Right renal pelvis (tissue), 4 donors: ENCODE data around the gene ERG. TPM values are rescaled to one million over a fixed set of nuclear protein-coding genes. Genes with fewer than 3 reads are reported as not detected.

Experiments used
- DNase-seq, 4 donors: peaks; one replicate each; pipeline ENCODE4 v3.0.0-alpha.2; 2013; ENCODE audit warnings: low read depth in 4 of 4, low spot score in 3 of 4, missing footprints in 1 of 4
- polyA plus RNA-seq, 4 donors: library from polyadenylated mRNA; unstranded; fragments of 120-200 nt; gene quantifications; one replicate each; pipeline ENCODE4 v1.2.1, GENCODE V29; 2013; ENCODE audit not compliant: insufficient read length in 4 of 4

ERG gene
- polyA plus RNA-seq, 4 donors, result 20.3 to 26.6 (median 22.1) TPM

DNA sequence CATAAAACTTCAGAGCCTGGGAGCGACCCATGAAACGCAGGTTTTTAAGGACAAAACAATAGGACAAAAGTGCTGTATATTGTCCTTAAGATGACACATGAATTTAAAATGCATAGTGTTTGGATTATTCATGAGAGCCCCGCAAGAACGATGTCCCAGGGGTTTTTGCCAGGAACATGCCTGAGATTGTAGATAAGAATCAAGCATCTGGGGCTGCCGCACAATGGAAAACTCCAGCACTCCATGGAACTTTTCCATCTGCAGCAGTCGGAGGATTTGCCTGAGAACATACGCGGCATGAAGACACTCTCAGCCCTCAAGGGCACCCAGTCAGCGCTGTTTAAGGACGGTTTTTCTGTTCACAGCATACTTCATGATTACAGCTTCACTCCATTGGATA, 5.3 kb upstream of the ERG start:
- no peak for DNase-seq

DNA sequence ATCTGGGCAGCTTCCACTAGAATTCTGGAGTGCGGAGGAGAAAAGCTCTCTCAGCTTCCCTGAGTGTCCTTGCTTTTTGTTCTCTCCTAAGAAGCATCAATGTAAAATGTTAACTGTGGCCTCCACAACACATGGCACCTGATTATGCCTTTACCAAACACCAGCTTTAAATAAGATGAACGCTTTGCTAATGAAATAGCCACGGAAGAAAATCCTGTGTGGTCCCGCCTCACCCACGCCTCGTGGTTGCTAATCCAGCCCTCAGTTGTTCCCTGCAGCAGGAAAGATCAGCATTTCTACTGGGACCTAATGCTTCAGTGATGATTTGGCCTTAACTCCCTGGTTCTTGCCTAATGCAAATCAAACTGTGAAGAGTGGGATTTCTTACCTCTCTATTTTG, 1.8 kb upstream of the ERG start:
- DNase-seq, result no peak

DNA sequence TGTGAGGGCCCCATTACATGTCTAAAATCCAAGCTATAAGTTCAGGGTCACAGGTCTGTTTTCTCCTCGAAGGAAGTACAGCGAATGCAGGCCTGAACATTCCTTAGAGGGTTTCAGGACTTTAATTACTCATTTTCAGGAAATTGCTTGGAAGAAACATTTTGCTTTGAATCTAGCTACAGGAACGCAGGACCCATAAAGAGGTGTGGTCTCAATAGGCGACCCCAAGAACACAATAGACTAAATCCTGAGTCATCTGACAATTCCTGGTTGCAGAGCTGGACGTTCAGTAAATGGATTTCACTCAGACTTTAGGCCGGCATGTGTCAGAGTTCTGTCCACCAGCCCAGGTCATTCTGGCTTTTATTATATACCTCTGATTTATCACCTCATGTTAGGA, 1.0 kb upstream of the ERG start:
- no peak for DNase-seq

DNA sequence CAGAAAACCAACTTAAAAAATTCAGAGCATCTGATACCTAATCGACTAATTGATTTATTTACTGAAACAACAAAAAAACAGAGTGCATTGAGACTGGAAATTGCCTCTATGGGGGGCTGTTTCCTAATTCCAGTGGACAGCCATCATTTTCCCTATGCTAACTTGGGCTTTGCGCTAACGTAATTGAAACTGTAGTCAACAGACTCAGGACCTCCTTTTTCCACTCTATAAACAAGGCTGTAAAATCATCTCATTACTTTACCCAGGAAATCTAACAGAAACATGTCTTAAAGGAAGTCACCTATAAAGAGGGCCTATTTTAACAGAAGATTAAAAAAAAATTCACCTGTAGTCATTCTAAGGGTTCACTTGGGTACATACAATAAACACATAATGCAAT, 2.1 kb downstream of the ERG start:
- DNase-seq, result no peak

DNA sequence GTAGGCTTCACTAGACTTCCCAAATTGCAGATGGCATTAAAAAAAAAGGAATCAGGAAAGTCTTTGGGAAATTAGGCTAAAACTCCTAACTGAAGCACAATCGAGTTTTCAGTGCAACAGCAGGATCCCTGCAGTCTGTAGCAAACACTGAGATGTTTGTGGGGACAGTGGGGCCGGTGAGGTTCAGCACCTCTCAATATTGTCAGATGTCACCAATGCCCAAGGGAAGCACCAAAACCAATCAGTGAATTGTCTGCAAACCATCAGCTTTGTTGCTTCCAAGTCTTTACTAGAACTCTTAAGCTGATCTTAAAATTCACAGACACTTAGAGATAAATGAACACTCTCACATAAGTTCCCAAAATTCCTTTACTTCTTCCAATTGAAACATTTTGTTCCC, 2.6 kb downstream of the ERG start:
- no peak for DNase-seq

DNA sequence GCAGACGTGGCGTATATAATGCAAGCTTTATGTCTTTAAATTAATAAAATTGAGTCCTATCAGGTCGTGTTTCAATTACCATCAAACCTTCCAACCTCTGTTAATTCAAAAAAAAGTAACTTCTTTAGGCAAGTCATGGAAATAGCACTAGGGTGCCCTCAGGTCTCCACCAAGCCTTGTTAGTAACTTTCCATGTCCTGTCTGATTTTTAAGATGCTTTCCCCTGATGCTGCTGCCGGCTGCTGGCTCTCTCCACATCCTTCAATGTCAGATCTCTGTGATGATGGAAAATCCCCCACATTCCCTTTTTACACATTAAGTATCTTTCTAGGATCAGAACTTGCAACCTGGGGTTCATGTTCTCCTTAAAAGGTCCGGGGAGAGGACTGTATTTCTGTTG, 3.0 kb downstream of the ERG start:
- DNase-seq, result no peak

DNA sequence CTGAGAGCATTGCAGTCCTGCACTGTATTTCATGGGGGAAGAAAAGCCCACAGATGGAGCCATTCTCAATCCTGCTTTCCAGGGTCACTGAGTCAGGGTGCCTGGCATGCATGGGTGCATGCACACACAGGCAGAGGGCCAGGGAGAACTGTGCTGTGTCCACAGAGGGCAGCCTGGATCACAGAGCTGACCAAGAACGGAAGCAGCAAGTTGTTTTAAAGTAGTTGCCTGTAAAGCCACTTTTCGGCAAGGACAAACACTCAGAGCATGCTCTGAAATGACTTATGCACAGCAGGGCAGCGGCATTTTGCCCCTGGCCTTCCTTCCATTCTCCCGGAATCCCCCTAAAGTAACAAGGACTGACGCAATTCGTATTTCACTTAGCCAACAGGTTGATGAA, 3.6 kb downstream of the ERG start:
- DNase-seq, result no peak

DNA sequence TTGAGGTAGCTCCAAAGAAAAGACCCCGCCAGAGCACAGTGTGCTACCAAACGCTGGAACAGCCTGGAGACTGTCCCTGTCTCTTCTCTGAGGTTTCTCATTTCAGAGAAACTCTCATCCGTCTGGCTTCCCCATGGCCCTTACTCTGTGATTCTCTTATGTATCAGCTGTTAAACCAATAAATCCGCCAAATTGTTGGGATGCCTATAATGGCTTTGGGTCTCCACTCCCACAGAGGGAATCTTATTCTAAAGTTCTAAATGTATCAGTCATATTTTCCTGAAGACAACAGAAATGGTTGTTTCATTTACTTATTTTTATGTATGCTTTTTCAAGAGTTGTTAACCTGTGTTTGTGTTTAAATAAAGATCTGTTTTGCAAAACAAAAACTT, 4.0 kb downstream of the ERG start:
- no peak for DNase-seq

DNA sequence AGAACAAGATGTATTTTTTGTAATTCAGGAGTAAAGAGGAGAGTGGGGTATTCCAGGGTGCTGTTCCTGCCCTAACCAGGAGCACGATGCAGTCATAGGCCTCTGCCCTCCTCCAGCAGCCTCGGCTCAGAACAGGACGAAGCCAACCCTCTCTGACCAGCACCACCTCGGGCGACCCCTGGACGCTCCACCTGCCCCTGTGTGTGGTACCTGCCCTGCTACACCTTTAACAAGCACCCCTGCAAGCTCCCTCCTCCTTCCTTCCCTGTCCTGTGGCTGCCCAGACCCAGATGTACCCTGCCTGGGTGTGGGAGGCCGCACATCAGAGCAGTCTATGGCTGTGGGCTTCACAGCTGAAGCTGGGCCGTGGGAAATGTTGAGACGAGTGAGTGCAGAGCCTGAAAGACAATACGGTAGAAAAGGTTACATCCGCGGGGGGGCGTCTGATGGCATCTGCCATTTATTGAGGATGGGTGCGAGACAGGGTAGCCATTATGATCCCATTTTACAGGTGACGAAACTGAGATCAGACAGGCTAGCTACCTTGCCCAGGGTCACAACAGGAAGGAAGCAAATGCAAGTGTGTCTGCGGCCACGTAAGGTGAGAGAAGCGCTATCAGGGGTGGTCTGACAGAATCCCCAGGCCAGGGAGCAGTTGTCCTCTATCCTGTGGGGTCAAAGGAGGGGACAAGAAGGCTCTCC, 4.6 kb downstream of the ERG start:
- no peak for DNase-seq

DNA sequence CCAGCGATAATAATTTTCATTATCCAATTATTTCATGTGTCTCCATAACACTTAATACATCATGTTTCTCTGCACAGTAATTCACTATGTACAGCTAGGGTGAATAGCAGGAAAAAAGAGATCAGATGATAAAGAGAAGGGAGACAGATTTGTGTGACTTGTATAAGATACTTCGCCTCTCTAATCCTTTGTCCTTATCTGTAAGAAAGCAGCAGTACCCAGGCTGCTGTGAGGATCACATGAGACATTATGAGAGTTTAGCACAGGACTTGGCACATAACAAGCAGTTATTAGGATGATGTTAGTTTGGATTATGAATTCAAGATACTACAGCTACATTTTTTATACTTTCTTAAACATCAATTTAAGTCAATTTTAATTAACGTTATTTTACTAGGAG, 6.3 kb downstream of the ERG start:
- DNase-seq, result no peak

DNA sequence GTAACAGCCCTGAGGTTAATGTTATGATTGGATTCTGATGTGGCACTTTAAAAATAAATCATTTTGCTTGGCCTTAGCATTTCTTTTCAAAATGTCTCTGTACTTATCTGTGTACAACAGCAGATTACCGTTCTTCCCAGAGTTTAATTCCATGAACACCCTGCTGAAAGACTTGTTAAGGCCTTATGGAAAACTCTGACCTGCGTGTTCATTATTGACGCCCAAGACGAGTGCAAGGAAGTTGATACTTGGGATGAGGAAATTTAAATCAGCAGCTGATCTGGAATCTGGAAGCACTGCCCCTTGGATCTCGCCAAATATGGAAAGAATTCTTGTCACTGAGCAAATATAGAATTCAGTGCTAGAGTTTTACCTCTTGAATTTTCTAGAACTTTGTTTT, 6.7 kb downstream of the ERG start:
- no peak for DNase-seq

DNA sequence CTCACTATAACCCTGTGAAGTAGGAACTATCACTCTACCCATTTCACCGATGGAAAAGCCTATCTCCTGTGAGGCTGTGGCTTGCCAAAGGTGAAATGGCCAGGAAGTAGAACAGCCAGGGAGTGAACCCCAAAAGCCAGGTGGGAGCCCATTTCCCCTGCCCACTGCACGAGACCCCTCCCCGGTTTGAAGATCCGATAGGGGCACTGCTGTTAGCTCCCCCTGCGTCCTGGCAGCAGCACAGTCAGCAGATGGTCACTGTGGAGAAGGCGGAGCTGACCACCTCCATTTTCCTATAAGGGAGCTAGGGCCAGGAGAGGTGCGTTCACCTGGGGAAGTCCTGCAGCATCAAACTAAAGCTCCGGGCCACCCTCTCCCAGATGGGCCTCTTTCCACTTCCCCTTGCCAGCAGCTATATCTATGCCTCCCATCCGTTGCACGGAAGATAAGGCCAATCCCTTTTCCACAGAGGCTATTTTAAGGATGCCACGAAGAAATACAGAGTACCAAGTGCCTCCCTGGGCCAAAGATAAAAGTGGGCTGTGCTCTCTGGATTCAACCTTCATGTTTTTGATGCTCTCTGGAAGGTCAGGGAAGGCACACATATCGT, 7.8 kb downstream of the ERG start:
- DNase-seq, result no peak

DNA sequence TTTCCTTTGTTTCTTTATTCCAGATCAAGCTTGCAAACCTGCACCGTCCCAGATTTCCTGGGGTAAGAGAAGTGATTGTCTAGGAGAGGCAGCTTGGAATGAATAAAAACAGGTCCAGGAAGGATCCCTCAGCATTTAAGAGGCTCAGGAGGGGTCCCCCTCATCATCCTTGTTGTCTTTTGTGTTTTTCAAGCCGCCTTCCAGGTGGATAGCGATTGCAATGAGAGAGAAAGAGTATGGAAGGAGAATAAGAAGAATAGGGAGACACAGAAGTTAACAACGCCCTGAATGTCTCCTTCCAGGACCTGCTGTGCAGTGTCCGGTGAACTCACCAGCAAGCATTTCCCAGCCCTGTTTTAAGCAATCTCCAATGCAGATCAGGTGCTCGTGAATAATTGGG, 8.5 kb downstream of the ERG start:
- no peak for DNase-seq

DNA sequence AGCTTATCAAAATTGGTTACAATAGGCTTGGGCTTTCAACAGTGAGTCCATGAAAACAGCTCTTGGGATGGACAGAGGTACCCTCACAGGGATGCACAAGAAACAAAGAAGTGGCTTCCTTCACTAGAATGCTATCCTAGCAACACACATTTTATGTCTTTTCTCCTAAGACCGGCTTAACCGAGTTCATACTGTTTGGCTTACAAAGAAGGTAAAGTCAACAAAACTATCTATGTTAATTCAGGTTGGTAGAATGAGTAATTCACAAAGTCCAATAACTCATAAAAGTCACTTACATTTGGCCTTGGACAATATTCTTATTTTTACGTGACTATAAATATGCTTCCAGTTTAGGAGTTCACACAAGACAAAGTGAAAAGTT, 9.0 kb downstream of the ERG start:
- no peak for DNase-seq

DNA sequence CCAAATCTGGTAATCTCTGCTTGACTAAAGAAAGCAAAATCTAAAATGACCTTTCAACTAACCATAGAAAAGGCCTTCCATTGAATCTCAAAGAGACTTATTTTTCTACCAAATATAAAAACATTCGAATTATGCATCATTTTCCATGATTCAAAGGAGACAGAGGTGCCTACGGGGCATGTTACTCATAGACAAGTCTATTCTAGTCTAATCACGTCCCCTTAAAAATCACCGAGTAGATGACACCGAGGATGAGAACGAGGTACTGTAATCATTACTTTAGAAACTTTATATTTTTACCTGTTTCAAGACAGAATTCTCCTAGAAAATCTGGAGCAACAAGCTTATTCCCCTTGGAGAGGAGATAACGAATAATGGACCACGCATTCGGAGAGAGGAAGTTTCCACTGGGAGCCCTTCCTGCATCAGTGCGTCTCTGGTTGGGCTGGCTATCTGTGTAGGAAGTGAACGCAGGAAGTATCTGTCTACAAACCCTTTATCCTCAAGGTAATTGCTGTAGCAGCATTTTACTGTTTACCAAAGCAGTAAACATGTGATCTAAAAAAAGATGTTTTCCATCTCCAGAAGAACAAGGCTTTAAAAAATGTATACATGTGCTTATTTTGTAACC, 9.5 kb downstream of the ERG start:
- no peak for DNase-seq

DNA sequence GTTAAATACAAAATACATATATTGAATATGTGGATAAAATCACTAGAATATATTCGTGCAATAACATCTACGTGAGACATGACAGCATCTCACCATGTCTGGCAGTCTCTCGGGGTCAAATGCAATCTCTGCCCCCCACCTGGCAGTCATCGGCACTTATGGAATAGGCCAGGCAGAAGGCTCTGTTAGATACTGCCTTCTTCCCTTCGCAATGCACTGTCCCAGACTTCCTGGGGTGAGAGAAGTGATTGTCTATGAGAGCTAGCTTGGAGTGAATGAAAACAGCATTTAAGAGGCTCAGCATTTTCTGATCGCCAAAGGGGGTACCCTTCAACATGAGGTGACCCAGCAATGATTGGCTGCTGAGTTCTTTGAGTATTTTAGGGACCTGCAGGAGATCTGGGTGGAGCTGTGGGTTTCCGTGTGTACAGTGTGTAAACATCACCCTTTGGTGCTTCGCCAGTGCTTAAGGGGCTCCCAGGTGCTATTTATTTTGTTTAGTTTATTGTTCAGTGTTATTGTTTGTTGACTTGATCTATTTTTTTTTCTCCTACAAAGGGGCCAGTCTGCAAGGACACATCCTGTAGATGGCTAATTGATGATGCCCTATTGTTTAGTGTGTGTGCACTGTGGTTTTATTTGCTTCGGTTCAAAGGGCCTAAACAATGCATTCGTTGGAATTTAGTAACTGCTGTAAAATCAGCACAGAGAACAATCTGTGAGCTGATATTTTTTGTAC, 10.2 kb downstream of the ERG start:
- DNase-seq, result no peak

DNA sequence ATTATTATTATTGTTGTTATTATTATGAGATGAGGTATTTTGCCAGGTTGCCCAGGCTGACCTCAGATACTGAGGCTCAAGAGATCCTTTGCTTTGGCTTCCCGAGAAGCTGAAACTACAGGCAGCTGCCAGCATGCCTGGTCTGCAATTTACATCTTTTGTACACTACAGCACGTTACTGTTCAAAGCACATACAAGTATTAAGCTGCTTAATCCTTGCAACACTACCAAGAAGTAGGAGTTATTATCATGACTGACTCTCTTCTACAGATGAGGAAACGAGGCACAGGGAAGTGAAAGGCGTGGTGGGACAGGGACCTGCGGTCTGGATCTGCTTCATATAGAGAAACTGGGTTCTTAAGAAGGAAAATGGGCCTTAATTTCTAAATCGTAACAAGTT, 11.6 kb downstream of the ERG start:
- no peak for DNase-seq

DNA sequence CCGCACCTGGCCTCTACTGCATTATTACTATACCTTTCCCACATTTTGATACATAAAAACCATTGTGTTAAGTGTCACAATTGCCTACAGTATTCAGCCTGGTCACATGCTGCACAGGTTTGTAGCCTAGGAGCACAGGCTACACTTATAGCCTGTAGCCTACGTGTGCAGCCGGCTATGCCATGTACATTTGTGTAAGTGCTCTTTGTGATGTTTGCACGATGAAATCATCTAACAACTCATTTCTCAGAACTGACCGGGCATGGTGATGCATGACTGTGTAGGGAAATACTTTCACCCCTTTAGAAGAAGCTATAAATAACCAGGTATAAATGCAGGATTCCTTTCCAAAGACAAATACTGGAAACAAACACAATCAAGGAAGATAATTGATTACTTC, 12.1 kb downstream of the ERG start:
- DNase-seq, result no peak

DNA sequence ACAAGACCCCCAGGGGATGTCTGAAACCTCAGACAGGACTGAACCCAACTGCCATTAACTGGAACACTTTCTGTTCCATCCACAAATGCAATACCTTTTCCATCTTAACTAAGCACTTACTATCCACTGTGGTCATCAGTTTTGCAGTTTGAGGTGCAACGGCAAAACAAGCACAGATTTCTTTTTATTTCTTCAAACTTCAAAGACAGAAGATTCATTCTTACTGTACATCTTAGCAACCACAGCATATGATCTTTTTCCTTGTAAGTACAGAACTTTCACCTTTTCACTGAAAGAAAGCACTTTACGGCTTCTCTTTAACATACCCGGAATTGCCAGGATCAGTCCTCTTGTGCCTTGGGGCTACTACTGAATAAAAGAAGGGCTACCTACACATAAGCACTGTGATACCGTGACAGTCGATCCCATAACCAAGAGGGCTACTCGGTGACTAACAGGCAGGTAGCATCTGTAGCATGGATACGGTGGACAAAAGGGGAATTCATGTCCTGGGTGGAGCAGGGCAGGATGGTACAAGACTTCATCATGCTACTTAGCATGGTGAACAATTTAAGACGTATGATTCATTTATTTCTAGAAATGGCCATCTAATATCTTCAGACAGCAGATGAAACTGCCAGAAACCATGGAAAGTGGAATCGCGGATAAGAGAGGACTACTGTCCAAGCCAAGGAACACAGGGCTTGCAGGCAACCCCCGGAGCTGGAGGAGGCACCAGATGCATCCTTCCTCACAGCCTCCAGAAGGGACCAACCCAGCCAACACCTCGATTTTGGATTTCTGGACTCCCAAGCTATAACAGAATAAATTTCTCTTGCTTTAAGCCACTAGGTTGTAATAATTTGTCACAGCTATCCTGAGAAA, 18.4 kb downstream of the ERG start:
- no peak for DNase-seq

DNA sequence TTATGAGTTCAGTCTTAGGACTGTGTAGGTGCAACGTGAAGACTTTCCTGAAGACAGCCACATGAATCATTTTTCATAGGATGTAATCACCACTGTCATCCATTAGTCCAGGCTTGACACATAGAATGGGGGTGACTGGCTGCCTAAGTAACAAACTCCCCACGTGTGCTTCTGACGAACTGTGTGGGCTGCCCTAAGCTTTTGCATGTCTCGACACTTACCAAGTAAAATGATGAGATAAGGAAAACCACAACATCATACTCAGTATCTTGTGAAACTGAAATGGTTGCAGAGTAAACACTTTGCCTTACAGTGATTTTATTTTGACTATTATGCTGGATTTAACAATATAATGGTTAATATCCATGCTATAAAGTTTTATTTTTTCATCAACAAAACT, 19.5 kb downstream of the ERG start:
- no peak for DNase-seq

DNA sequence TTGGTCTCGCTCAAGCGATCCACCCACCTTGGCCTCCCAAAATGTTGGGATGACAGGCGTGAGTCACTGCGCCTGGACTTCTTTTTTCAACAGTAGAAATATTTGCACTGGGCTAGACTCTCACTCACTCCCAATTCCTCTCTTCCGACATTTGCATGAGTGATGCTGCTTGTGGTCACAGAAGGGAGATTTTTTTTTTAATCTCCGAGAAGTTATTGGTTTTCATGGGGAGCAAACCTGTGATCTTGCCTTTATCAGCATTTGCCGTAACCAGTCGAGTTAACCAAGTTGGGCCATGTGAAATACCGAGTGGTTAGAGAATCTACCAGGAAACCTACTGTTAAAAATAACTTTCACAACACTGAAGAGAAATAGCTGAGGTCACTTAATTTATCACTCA, 21.1 kb downstream of the ERG start:
- DNase-seq, result no peak
